ENCODE data around the gene MINDY4.

GRCh38 chr7:30755384-30756154 lies 15.6 kb upstream of the MINDY4 start:
- no peak for TF ChIP-seq EZH2 (IDR thresholded peaks at IDR 0.05; ENCODE audit: borderline replicate concordance, insufficient read depth, low read depth, low read length, poor library complexity, severe bottlenecking)
- no peak for TF ChIP-seq CTCF (IDR thresholded peaks at IDR 0.05)
